OCI-LY1 (cell line): ENCODE results near the gene ASIP.

ENCODE experiments used
- H2AFZ ChIP-seq: fragments of 200-600 bp; sonication (generic), shearing (Covaris generic); 2 replicates; pipeline ENCODE4 v1.6.0; 2014; ENCODE audit warnings: antibody characterized with exemption, mild to moderate bottlenecking, low read length
- H3F3A ChIP-seq: fragments of 200-600 bp; sonication (generic), shearing (Covaris generic); 2 replicates; pipeline ENCODE4 v1.6.0; 2014; ENCODE audit warnings: mild to moderate bottlenecking, antibody characterized with exemption, low read length, moderate library complexity; ENCODE audit not compliant: insufficient read depth
- H3K27ac ChIP-seq: fragments of 200-600 bp; sonication (generic); 2 replicates; pipeline ENCODE4 v1.5.1; 2014; ENCODE audit warnings: low read length, mixed run types, mild to moderate bottlenecking, low read depth; ENCODE audit not compliant: poor library complexity, severe bottlenecking
- H3K27me3 ChIP-seq: fragments of 200-600 bp; sonication (generic); 2 replicates; pipeline ENCODE4 v1.6.0; 2014; ENCODE audit warnings: antibody characterized with exemption, mild to moderate bottlenecking, low read length, moderate library complexity; ENCODE audit not compliant: insufficient read depth
- H3K36me3 ChIP-seq: fragments of 200-600 bp; sonication (generic); 2 replicates; pipeline ENCODE4 v1.6.1; 2014; ENCODE audit warnings: mild to moderate bottlenecking, antibody characterized with exemption, low read length, moderate library complexity, mixed read lengths; ENCODE audit not compliant: insufficient read depth
- H3K4me1 ChIP-seq: fragments of 200-600 bp; sonication (generic); 2 replicates; pipeline ENCODE4 v1.5.1; 2014; ENCODE audit warnings: mild to moderate bottlenecking, low read length, moderate library complexity; ENCODE audit not compliant: insufficient read depth, severe bottlenecking
- H3K4me2 ChIP-seq: fragments of 200-600 bp; sonication (generic), shearing (Covaris generic); 2 replicates; pipeline ENCODE4 v1.6.1; 2014; ENCODE audit warnings: low read length
- H3K4me3 ChIP-seq: fragments of 200-600 bp; sonication (generic); 2 replicates; pipeline ENCODE4 v1.5.1; 2014; ENCODE audit warnings: low read length, low read depth, mild to moderate bottlenecking, mixed read lengths; ENCODE audit not compliant: poor library complexity, severe bottlenecking
- H3K79me2 ChIP-seq: fragments of 200-600 bp; shearing (Covaris generic); 2 replicates; pipeline ENCODE4 v1.6.1; 2016; ENCODE audit warnings: mixed run types, low read length, mixed read lengths; ENCODE audit not compliant: insufficient read depth
- H3K9ac ChIP-seq: fragments of 200-600 bp; sonication (generic), shearing (Covaris generic); 2 replicates; pipeline ENCODE4 v1.6.1; 2014; ENCODE audit warnings: mild to moderate bottlenecking, low read length, mixed read lengths
- H3K9me2 ChIP-seq: fragments of 200-600 bp; sonication (generic), shearing (Covaris generic); 2 replicates; pipeline ENCODE4 v1.6.1; 2014; ENCODE audit warnings: low read depth, mild to moderate bottlenecking, low read length, mixed read lengths
- H3K9me3 ChIP-seq: fragments of 200-600 bp; shearing (Covaris generic); 2 replicates; pipeline ENCODE4 v1.6.1; 2014; ENCODE audit warnings: low read length, mixed read lengths
- H4K20me1 ChIP-seq: fragments of 200-600 bp; sonication (generic), shearing (Covaris generic); 2 replicates; pipeline ENCODE4 v1.6.0; 2016; ENCODE audit warnings: mild to moderate bottlenecking, low read length; ENCODE audit not compliant: insufficient read depth
- CTCF ChIP-seq: fragments of 200-600 bp; sonication (generic), shearing (Covaris generic); IDR thresholded peaks from 2 replicates; pipeline ENCODE4 v1.5.1; 2017; ENCODE audit warnings: mild to moderate bottlenecking, antibody characterized with exemption, low read length, moderate library complexity, mixed read lengths
- EZH2 ChIP-seq: fragments of 200-600 bp; sonication (generic), shearing (Covaris generic); IDR thresholded peaks from 2 replicates; pipeline ENCODE4 v1.8.0; 2017; ENCODE audit warnings: borderline replicate concordance, mixed run types, mild to moderate bottlenecking, antibody characterized with exemption, low read length, moderate library complexity, mixed read lengths

Gene ASIP

GRCh38 chr20:34293119-34293518 lies 51.9 kb downstream of the ASIP start:
- Histone ChIP-seq H3K9me2 (no peaks in the 10 kb centered on the region), H3F3A (no peaks in the 10 kb centered on the region), H3K79me2 (peaks cover 20% of the 10 kb centered on the region), H3K9ac (no peak overlapping the region), H3K4me3 (no peak overlapping the region), H3K36me3 (peaks cover 75% of the 10 kb centered on the region), H3K4me2 (no peak overlapping the region), H3K9me3 (no peaks in the 10 kb centered on the region), H4K20me1 (no peaks in the 10 kb centered on the region), H3K27ac (no peak overlapping the region), H3K4me1 (no peaks in the 10 kb centered on the region), H2AFZ (no peak overlapping the region), H3K27me3 (no peaks in the 10 kb centered on the region)
- TF ChIP-seq CTCF (no peak), EZH2 (no peak)

- Histone ChIP-seq H3F3A (no peaks in the 10 kb centered on the region), H3K9me2 (no peaks in the 10 kb centered on the region), H3K4me2 (no peak overlapping the region), H3K27ac (no peak overlapping the region), H3K4me3 (no peak overlapping the region), H3K9me3 (no peaks in the 10 kb centered on the region), H3K79me2 (peaks cover 20% of the 10 kb centered on the region), H3K9ac (no peak overlapping the region), H3K36me3 (peaks cover 70% of the 10 kb centered on the region), H2AFZ (no peak overlapping the region), H3K4me1 (no peaks in the 10 kb centered on the region), H4K20me1 (no peaks in the 10 kb centered on the region), H3K27me3 (no peaks in the 10 kb centered on the region)
- TF ChIP-seq CTCF (no peak), EZH2 (no peak)
Measured at GRCh38 chr20:34293589-34293988, 52.4 kb downstream of the ASIP start.

- H3F3A ChIP-seq, result no peaks in the 10 kb centered on the region
- H3K9ac ChIP-seq, result no peak overlapping the region
- no peaks in the 10 kb centered on the region for H3K9me3 ChIP-seq
- no peak for TF ChIP-seq CTCF
- TF ChIP-seq EZH2, result no peak
- H4K20me1 ChIP-seq, result no peaks in the 10 kb centered on the region
- no peak overlapping the region for H3K4me2 ChIP-seq
- peaks cover 8% of the 10 kb centered on the region for H3K4me1 ChIP-seq
- no peaks in the 10 kb centered on the region for H3K27me3 ChIP-seq
- H2AFZ ChIP-seq, result no peak overlapping the region
- peaks cover 70% of the 10 kb centered on the region for H3K36me3 ChIP-seq
- no peaks in the 10 kb centered on the region for H3K9me2 ChIP-seq
- H3K27ac ChIP-seq, result no peak overlapping the region
- H3K4me3 ChIP-seq, result no peak overlapping the region
- peaks cover 26% of the 10 kb centered on the region for H3K79me2 ChIP-seq
Measured at GRCh38 chr20:34294563-34294962, 53.3 kb downstream of the ASIP start.
